CD4-positive, alpha-beta T cell treated with Interleukin-6 for 4 hours (primary cell): ENCODE data around the gene OGDH.
"Not testable (repeated sequence)": the region's sequence is repeated elsewhere in the genome, so short reads cannot be mapped to it uniquely, and the experiment has no call there.

Experiments used
- DNase-seq: peaks from one replicate; pipeline ENCODE4 v3.0.0-alpha.2; 2020; ENCODE audit warnings: mixed read lengths

The OGDH gene

GRCh38 chr7:44709011-44709915 lies 102.8 kb downstream of the OGDH start:
- DNase-seq = no peak

GRCh38 chr7:44709945-44710596 lies 103.6 kb downstream of the OGDH start:
- DNase-seq = no peak

DNA sequence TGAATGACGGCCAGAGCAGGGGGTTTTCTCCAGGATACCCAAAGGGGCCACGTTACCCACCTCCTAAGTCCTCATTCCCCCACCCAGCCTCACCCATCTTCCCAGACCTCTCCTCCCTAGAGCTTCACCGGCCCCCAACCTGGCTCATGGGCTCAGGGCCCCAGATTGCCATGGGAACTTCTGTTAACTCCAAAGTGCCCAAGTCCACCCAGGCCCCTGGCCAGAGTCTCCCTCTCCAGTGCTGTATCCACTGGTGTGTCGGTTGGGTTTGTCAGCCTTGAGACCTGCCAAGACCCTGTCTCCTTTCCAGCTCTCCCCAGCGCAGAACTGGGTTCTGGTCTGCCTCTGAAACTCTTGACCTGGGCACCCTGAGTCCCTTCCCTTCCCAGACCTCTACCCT lies 105.1 kb downstream of the OGDH start:
- no peak for DNase-seq

DNA sequence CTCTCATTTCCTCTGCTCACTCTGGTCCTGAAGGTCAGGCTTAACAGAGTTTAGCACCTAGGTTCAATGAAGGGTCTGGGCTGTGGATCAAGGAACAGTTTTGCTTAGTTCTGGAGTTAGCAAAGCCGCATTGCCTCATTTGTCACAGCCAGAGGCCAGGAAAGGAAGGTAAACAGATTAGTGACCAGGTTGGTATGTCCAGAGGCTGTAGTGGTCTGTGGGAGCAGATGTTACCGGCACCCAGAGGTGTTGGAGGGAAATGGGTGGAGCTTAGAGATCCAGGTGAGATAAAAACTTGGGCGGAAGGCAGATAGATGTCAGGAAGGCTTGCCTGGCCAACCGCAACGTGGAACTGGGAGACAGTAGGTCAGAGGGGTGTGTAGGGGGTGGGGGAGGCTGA lies 105.6 kb downstream of the OGDH start:
- no peak for DNase-seq

DNA sequence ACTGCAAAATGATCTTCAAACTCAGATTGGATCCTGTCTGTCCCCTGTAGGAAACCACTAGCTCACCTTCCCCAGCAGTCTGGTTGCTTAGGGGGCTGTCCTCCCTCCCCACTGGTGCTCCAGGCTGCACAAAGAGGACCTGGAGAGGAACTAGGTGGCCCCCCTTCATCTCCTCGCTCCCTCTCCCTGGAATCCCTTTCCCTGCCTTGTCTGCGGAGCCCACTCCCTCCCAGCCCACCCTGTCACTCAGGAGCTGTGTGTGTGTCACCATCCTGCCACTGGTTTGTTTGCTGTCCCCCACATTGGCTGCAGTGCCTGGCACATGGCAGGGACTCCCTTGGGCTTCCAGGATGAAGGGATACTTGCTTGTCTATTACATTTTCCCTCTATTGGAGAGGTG lies 106.7 kb downstream of the OGDH start:
- DNase-seq = no peak

GRCh38 chr7:44713680-44714335 lies 107.4 kb downstream of the OGDH start:
- no peak for DNase-seq

DNA sequence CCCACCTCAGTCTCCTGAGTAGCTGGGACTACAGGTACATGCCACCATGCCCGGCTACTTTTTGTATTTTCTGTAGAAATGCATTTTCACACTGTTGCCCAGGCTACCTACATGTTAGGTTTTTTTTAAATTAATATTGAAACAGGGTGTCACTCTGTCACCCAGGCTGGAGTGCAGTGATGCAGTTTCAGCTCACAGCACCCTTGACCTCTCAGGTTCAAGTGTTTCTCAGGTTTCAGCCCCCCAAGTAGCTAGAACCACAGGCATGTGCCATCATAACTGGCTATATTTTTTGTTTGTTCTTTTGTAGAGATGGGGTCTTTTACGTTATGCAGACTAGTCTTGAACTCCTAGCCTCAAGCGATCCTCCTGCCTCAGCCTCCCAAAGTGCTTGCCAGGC lies 109.8 kb downstream of the OGDH start:
- no peak for DNase-seq

GRCh38 chr7:44720301-44720700 lies 113.9 kb downstream of the OGDH start:
- DNase-seq = no peak

DNA sequence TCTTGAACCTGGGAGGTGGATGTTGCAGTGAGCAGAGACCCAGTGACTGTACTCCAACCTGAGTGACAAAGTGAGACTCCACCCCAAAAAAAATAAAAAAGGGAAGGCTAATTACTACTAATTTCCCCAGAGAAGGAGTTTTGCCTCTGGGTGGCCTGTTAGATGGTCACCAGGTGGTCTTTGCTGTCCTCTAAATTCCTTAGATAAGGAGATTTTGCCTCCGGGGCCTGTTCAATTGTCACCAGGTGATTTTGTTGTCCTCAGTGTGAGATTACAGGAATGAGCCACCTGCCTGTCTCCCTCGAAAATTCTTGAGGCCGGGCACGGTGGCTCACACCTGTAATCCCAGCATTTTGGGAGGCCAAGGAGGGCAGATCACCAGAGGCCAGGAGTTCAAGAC lies 117.8 kb downstream of the OGDH start:
- DNase-seq = no peak

DNA sequence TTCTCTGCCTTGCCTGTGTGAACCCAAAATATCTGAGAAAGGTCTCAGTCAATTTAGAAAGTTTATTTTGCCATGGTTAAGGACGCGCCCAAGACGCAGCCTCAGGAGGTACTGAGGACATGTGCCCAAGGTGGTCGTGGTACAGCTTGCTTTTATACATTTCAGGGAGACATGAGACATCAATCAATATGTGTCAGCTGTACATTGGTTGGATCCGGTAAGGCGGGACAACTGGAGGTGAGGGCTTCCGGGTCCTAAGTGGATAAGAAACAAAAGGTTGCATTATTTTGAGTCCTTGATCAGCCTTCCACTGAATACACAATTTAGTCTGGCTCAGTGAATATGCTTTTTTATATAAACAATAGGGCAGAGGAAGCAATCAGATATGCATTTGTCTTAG lies 119.8 kb downstream of the OGDH start:
- not testable (repeated sequence) for DNase-seq

DNA sequence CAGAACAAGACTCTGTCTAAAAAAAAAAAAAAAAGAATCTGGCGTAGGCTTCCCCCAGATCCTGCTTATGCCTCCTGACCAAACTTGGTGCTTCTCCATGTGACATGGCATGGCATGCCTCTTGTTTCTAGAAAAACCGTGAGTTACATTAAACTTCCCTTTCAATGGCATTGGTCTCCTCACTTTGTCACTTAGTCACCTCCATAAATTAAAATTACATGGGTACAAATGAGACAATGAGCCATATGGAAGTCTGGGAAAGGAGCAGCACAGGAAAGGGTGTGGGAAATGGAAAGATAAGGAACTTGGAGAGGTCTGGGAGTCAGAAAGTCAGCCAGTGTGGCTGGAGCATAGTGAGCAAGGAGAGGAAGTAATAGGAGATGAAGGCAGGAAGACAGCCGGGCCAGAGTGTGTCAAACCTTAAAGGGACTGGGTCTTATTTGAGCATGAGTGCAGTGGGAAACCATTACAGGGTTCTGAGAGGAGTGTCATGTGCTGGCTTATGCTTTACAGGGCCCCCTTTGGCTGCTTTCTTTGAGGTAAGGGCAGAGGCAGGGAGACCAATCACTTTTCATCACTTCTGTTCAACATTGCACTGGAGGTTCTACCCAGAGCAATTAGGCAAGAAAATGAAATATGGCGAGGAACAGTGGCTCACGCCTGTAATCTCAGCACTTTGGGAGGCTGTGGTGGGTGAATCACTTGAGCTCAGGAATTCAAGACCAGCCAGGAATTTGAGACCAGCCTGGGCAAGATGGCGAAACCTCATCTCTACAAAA lies 120.9 kb downstream of the OGDH start:
- no peak for DNase-seq

DNA sequence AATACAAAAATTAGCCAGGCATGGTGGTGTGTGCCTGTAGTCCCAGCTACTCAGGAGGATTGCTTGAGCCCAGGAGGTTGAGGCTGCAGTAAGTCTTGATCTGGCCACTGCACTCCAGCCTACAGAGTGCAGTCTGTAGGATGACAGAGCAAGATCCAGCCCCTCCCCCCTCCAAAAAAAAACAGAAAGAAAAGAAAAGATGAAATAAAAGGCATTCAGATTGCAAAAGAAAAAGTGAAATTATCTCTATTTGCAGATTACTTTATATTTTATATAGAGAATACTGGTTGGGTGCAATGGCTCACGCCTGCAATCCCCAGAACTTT lies 121.5 kb downstream of the OGDH start:
- no peak for DNase-seq

GRCh38 chr7:44729949-44730590 lies 123.6 kb downstream of the OGDH start:
- no peak for DNase-seq

- DNase-seq = not testable (repeated sequence)
Measured at GRCh38 chr7:44732971-44733370, 126.5 kb downstream of the OGDH start.

- DNase-seq = no peak
Measured at GRCh38 chr7:44733708-44734481, 127.5 kb downstream of the OGDH start.

DNA sequence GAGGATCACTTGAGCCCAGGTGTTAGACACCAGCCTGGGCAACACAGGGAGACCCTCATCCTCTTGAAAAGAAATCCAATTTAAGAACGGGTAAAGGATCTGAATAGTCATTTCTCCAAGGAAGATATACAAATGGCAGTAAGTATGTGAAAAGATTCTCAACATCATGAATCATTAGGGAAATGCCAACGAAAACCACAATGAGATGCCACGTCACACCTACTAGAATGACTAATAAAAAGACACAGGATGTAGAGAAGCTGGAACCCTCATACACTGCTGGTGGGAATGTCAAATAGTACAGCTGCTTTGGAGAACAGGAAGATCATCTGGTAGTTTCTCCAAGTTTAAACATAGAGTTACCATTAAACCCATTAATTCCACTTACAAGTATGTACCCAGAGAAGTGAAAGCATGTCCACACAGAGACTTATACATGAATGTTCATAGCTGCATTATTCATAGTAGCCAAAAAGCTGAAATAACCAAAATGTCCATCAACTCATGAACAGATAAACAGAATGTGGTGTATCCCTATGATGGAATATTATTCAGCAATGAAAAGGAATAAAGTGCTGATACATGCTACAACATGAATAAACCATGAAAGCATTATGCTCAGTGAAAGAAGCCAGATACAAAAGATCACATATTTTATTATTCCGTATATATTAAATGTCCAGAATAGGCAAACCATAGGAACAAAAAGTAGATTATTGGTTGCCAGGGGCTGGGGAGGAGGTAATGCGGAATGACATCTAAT lies 129.2 kb downstream of the OGDH start:
- DNase-seq = peak; percentile 53

- no peak for DNase-seq
Measured at GRCh38 chr7:44736896-44737295, 130.5 kb downstream of the OGDH start.

- DNase-seq = no peak
Measured at GRCh38 chr7:44738051-44738723, 131.8 kb downstream of the OGDH start.

DNA sequence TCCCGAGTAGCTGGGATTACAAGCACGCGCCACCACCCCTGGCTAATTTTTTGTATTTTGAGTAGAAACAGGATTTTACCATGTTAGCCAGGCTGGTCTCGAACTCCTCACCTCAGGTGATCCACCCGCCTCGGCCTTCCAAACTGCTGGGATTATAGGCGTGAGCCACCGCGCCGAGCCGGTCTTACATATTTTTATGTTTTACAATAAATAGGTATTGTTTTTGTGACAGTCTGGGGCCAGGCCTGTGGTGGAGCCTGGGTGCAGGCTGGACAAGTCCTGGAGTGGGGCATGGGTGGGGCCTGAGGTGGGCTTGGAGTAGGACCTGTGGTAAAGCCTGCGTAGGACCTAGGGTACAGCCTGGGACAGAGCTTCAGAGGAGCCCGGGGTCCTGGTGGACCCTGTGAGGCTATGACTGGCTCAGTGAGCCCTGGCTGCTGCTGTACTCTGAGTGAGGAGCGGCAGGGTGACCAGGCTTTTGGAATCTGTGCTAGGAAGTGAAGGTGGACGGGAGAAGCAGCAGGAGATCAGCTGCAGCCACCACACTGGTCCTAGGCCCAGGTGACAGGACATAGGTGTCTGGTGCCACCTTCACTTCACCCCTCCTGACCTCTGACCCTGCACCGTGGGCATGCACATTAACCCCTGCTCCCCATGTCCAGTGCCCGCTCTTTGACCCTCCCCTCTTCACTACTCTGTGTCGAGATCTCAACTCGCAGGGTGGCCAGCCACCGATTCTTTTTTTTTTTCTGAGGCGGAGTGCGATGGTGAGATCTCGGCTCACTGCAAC lies 132.6 kb downstream of the OGDH start:
- no peak for DNase-seq

- DNase-seq = no peak
Measured at GRCh38 chr7:44740055-44740454, 133.6 kb downstream of the OGDH start.
